HG03196 (cell line): ENCODE results near the gene LDLRAD4.

ENCODE experiments used
- ATAC-seq: cut with Tn5 transposase; IDR thresholded peaks from one replicate; pipeline ENCODE4 v1.9.1; 2021; ENCODE audit not compliant: unreplicated experiment

Gene LDLRAD4

DNA sequence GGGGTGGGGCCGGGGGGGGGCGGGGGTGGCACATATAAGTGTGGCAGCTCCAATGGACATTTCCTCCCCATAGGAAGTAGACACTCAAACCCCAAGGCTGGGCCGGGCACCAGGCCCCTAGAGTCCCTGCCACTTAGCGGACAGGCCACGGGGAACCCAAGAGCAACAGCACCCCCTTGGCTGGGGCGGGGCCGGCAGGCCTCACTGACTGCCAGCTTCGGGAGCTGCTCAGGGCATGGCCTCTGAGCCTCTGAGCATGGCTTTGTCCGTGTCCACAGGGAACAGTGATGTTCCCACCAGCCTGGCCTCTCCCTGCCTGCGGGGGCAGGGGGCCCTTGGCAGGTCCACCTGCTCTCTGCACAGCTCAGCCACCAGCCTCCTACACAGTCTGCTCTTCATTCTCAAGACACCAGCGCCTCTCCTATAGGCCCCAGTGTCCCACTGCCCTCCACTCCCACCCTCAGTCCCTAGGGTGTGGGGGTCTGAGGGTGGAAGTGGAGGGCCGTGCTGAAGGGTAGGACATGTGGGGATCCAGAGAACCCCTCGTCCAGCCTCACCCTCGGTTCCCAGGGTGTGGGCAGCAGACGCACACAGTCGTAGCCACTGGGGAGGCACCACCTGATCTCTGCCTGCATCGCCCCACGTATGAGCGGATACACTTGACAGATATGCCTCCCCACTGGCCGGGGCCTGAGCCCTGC, 401.1 kb downstream of the LDLRAD4 start:
- no peak for ATAC-seq

DNA sequence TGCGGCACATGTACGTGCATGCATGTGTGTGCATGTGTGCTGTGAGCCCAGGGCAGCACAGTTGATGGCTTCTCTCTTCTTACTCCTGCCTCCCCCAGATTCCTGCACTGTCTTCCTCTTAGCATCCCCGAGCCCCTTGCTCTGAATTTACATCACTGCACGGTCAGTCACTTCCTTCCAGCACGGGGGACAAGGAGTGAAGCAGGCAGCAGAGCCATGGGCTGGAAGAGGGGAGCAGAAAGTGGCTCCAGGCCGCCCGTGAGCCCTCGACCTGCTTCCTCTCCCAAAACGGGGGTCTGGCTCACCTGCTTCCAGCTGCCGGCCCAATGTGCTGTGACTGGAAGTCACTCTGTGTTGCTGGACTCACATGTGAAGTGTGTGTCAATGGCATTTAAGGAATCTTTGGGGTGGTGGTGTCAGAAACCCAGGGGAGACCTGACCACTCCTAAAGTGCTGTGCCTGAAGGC, 401.7 kb downstream of the LDLRAD4 start:
- no peak for ATAC-seq

DNA sequence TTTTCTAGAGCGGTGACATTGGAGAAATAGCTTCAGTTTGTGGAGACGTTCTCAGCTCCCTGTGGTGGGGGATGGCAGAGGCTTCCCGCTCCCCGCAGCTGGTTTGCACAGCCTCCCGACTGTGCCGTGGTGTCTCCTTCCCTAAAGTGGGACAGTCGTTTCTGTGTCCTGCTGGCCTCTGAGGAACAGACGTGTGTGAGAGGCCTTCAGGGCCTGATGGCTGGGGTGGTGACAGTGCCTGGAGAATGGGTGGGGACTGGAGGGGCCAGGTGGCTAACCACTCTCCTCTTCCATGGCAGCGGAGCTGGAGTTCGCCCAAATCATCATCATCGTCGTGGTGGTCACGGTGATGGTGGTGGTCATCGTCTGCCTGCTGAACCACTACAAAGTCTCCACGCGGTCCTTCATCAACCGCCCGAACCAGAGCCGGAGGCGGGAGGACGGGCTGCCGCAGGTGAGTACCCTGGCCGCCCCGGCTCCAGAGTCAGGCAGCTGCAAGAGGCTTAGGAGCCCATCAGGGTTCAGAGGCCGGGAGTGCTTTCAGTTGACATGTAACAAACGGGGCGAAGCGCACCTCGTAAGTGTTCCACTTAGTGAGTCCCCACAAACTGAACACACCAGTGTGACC, 402.4 kb downstream of the LDLRAD4 start:
- ATAC-seq, result no peak

DNA sequence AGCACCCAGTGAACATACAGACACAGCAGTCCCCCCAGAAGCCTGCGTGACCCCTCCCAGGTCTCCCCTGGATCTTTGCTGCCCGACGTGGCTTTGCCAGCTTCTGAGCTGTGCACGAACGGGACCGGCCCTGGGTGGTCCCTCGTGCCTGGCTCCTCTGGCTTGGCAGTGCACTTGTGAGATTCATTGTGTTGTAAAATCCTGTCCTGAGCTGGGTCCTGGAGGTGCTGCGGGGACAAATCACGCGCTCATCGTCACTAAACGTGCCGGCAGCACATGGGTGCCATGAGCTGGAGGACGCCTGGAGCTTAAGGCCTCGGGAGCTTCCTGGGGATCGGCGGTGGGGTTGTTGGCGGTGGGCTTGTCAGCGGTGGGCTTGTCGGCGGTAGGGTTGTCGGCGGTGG, 402.9 kb downstream of the LDLRAD4 start:
- no peak for ATAC-seq

DNA sequence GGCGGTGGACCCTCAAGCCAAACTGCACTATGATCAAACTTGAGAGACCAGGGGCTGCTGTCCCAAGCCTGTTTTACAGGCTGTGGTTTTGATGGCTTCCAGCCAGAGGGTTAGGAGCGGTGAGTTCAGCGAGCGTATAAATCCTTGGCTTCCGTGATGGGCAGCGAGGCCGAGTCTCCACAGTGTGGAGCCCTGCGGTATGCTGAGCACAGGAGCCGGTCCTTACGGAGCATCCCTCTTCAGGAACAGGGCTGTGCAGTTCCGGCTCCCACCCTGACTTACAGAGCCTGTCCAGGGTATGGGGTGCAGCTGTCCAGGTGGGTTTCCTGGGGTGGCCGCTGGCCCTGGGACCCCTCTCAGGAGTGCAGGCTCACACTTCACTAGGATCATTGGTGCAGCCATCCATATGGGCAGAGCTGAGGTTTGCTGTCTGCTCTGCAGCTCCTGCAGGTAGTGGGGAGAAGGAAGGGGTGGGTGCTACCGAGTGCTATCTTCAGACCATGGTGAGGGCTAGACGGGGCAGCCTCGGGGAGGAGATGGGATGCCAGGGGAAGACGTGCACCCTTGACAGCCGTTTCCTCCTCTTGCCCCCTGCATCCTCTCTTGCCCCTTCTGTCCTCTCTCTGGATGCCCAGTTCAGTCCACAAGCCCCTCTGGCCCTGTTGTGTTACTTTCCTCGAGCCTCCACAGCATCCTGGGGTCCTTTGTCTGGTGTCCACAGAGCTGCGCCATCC, 403.5 kb downstream of the LDLRAD4 start:
- no peak for ATAC-seq

DNA sequence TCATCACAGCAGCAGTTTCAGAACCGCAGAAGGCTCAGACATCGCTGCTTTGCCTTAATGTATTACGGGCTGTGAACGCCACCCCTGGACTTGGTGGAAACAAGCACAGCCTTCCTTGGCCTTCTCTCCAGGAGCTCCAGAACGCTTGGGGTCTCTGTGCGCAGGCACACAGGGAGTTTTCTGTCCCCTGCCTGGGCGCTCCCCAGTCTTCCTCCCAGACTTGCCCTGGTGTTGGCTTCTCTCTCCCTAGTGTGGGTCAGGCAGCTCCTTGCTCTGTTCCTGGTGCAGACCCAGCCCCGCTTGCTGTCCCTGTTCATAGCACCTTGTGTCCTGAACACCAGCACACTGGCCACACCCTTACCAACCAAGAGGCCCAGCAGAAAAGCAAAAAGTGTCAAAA, 404.2 kb downstream of the LDLRAD4 start:
- ATAC-seq, result no peak

DNA sequence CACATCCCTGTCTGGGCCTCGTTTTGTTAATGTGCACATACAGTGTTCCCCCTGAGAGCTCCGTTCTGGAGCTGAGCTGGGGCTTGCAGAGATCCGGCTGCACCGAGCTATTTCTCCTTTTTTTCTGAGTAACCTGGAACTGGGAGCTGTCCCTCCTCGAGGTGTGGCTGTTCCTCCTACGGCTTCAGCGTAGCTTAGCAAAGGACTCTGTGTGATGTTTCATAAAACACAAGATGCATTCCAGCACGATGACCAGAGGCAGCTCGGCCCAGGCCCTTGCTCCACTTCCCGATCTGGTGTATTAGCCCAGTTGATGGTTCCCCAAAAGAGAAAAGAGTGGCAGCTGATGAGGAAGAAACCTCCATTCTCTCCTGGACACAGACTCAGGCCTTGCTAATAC, 404.8 kb downstream of the LDLRAD4 start:
- no peak for ATAC-seq

DNA sequence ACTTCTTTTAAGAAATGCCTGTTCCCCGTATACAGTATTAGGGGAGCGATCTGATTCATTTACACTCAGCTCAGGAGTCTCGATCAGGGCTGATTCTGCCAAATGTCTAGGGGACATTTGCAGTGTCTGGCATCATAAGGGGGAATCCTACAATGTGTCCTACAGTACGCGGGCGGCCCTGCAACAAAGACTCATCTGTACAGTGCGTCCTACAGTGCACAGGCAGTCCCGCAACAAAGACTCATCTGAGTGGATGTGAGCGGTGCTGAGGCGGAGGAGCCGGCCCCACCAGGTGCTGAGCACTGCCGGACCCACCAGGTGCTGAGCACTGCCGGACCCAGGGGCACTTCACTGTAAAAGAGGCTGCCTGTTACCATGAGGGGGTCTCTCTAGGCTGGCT, 405.3 kb downstream of the LDLRAD4 start:
- no peak for ATAC-seq

DNA sequence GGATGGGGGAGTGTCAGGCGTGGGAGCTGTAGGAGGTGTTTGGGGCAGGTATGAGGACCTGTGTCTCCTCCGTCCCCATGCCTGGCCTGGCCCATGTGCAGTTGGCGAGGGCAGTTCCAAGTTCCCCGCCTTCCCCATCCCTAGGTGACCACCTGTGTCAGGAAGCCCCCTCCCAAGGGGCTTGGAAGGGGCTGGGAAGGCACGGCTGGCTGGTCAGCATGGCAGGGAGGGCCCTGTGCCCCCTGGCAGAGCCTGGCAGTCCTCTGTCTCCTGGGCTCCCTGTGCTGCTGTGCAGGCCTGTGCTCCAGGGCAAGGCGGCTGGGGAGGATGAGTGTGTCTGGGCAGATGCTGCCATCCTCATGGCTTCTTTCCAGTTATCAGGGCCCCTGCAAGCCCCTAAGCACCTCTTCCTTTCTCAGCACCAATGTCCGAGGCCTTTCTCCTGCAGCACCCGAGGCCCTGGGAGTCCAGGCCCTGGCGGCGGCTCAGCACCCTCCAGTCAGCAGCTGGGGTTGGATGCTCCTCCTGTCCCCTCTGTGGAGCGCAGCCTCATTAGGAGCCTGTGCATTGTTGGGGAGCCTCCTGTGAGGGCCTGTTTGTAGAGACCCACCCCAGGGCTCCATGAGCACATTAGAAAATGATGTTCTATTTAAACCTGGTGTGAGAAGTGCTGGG, 406.1 kb downstream of the LDLRAD4 start:
- no peak for ATAC-seq

DNA sequence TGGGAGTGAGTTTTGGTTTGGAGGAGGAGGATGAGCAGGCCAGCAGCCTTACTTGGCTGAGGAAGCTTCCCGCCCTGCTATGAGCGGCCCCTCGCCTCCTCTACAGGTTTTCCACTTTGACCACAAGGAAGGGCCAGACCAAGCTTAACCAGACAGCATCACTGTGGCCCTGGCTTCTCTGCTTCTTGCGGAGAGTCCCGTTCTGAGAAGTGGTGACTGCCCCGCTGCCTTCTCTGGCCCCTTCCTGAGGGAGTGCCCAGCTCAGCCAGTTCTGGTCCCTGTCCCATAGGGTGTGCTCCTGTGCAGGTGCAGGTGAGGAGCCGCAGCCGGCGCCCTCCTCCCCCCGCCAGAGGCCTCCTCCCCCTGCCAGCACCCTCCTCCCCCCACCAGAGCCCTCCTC, 406.8 kb downstream of the LDLRAD4 start:
- no peak for ATAC-seq

DNA sequence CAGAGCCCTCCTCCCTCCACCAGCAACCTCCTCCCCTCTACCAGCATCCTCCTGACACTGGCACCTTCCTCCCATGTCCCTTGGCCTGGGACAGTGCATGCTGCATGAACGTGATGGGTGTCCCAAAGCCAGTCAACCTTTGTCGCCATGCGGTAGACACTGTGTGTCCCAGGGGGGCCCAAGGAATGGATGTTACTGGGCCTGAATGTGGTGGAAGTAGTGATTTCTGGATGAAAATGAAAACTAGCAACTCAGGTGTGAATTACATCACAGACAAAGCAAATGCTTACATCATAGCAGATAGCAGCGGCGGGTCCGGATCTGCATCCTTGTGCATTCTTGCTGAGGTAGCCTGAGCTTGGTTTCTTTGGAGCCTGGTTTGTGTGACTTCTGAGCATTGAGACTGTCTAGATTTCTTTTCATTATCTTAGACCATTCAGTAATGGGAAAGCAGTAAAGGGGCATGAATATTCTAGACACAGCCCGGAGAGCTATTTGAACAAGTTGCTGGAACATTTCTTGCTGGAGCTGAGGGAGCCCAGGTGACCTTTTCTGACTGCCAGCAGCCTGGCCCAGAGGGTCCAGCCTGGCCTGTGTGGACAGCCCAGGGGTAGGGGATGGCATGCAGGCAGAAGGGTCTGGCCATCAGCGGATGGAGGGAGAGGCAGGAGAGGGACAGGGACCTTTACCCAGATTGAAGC, 407.4 kb downstream of the LDLRAD4 start:
- no peak for ATAC-seq

DNA sequence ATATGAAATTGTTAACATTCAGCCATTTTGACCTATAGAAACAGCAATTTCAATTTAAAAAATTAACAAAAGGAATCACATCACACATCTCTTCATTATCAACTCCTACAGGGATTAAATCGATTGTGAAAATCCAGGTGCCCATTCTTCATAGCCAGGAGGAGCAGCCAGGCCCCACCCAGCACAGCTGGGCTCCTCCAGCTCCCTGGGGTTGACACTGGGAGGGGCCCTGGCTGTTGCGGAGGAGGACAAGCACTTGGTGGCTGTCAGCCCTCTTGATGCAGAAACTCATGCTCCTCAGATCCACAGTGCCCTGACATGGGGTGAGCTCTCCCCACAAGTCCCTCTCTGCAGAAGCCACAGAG, 408.0 kb downstream of the LDLRAD4 start:
- ATAC-seq, result no peak

DNA sequence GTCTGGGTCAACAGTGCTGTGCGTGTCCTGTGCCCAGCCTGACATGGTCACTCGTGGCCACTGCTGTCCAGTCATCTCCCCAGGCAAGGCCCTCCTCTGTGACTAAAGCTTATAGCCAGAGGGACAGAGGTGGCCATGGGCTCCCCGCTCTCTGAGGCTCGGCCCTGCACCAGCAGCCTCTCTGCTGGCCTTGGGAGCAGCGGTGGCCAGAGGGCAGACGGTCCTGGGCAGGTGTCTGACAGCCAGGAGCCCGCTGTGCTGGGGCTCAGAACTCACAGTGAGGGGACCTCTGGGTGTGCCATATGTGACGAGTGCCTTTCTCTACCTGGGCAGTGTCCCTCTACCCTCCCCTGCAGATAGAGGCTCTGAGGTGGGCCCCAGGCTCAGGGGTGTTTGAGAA, 409.1 kb downstream of the LDLRAD4 start:
- no peak for ATAC-seq

DNA sequence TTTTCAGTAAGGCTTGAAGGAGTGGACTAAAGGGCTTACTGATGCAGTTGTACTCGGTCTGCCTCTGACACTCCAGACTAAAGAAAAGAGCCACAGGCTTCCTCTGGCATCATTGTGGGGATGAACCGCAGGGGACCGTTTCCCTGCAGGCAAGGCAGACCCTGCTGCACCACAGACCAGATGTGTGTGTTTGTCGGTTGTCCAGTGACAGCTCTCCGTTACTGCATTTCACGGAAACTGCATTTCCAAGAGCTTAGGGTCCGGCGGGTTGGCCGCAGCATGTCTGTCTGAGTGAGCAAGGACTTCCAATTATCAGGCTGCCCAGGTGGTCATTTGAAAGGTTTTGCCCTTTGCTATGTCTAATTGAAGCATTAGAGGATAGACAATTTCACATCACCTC, 409.7 kb downstream of the LDLRAD4 start:
- no peak for ATAC-seq

DNA sequence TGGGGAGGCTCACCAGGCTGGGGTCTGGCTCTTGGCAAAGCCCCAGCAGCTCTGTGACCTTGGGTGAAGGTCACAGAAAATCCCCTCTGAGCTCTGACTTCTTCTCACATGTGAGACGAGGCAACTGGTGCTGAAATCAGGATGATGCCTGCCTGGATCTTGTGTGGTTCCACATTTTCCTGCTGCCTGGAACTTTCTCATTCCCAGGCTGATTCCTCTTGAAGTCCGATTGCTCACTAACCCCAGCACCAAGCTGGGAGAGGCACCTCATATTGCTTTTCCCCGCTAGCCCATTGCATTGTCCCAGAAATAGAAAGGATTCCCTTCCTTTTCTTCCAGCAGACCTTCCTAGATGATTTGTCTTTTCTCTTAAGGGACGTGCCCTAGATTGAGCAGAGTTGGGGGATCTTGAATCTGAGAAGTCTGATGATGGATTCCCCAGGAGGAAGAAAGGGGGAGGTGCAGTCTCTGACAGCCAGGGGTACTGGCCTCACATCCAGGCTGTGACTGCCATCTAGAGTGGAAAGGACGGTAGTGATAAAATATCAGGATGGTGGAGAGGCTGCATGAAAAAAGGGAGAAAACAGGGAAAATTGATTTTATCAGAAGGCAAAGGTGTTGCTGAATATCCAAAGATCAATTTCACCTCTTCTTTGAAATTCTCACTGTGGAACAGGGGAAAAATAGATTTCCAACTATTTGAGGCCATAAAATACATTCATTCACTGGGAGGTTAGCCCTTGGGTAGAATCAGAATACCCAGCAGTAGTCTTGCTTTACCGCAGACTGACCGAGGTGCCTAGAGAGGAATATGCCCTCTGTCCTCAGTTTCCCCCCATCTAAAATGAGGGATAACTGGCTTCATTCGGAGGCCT, 411.5 kb downstream of the LDLRAD4 start:
- peak; percentile 71 for ATAC-seq

DNA sequence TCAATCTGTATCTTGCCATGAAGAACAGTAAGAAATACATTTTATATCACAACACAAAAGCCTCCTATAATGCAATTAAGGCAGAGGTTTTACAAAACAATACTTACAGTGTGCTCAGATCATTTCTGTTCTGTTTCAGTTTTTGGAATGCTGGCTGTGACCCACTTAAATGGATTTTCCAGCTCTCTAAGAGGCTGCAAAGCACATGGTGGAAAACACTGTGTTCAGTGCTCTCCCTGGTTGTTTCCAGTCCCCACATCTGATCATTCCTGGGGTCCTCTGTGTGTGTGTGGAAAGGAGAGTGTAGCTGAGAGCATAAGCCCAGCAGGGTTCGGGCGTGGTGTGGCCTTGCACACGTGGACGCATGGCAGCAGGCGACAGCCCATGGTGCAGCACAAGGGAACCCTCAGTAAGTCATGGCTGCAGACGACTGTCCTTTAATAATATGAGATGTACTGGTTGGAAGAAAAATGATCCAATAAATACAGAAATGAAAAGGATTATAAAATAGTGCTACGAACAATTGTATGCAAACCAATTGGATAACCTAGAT, 412.2 kb downstream of the LDLRAD4 start:
- no peak for ATAC-seq

DNA sequence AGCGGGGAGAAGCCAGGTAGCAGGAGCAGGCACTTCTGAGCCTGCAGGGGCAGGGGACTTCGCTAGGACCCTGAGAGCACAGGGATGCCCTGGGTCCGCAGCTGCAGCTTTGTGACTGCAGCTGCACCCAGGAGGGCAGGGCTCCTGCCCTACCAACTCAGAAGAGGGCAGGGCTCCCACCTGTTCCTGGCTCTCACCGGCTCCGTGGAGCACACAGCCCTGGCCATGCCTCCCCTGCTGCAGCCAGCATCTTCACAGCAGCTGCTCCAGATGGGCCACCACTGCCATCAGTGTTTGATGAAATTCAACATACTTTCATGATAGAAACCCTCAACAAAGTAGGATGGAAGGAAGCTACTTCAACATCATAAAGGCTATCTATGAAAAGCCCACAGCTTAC, 415.1 kb downstream of the LDLRAD4 start:
- ATAC-seq, result no peak

DNA sequence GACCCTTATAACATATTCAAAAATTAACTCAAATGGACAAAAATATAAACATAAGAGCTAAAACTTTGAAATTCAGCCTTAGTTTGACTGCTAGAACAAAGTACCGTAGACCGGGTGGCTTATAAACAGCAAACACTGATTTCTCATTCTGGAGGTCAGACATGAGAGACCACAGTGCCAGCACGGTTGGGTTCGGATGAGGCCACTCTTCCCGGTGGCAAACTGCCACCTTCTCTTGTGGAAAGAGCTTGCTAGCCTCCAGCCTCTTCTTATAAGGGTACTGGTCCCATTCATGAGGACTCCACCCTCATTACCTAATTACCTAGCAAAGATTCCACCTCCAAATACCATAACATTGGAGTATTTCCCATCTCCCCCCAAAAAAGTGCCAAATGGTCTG, 416.5 kb downstream of the LDLRAD4 start:
- ATAC-seq, result no peak

DNA sequence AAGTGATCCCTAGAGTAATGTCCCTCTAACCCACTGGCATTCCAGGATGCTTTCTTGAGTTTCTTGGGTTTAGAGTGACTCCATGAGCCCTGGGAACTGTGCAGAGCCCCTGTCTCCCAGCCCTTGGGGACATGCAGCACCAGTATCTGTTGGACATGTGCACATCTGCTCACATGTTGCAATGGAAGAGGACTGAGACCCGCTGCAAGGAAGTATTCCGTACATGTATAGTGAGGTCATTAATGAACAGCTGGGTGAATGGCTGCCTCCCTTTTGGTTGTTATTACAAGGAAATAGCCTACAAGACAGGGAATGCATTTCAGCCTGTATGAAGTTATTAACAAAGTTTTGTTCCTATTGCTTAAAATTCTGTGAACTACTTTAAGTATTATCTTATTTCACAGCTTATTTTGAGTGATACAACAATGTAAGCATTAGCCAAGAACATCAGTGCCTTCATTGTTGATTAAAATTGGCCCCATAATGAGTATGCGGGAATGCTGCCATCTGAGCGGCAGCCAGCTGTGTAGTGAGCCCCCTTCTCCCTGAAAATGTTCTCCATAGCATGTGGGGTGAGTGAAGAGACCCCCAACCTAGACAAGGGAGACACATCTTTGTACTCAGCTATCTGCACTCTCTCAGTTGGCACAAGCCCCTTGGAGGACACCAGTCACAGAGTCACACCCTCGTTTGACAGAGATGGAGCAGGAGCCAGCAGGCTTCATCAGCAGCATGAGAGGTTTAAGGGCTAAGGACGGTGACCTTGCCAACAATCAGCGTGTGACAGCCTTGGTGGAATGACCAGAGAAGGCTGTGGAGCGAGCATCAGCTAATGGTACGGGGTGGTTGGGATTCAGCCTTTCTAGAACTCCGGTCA, 420.4 kb downstream of the LDLRAD4 start:
- no peak for ATAC-seq
